HEK293T (cell line): Measurements from ENCODE around the gene ITPRIPL1.

Experiments used
- CTBP1 ChIP-seq: fragments of 450-650 bp; IDR thresholded peaks from 2 replicates; pipeline ENCODE4 v1.6.1; 2016; ENCODE audit warnings: borderline replicate concordance
- FOXA1 ChIP-seq: fragments of 450-650 bp; IDR thresholded peaks from 2 replicates; pipeline ENCODE4 v1.6.1; 2016; ENCODE audit warnings: mild to moderate bottlenecking
- FOXM1 ChIP-seq: fragments of 450-650 bp; IDR thresholded peaks from 2 replicates; pipeline ENCODE4 v1.6.1; 2017; ENCODE audit warnings: mild to moderate bottlenecking, borderline replicate concordance
- HDGF ChIP-seq: fragments of 450-650 bp; IDR thresholded peaks from 2 replicates; pipeline ENCODE4 v1.6.1; 2017; ENCODE audit warnings: antibody characterized with exemption, borderline replicate concordance
- NFRKB ChIP-seq: fragments of 450-650 bp; IDR thresholded peaks from 2 replicates; pipeline ENCODE4 v1.6.1; 2016; ENCODE audit warnings: mild to moderate bottlenecking, moderate library complexity
- SP1 ChIP-seq: fragments of 450-650 bp; IDR thresholded peaks from 2 replicates; pipeline ENCODE4 v1.6.1; 2017
- ZNF384 ChIP-seq: fragments of 450-650 bp; IDR thresholded peaks from 2 replicates; pipeline ENCODE4 v1.6.1; 2016

DNA sequence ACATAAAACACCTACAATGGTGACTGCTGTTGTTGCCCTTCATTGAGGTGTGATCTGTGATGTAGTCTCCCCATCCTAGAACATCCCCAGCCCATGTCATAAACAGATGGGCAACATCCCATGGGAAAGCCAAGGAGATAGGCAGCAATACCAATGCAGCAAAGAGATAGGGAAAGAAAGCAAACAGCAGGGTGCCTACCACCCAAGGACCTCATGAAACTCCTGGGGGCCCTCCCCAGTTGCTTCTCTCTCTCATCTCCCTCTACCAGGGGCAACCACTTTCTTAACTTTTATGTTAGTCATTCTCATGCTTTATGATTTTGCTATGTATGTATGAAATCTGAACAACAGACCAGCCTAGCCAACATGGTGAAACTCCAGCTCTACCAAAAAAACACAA lies 8.1 kb upstream of the ITPRIPL1 start:
- TF ChIP-seq SP1 (no peak), CTBP1 (no peak), FOXA1 (no peak), HDGF (no peak), ZNF384 (no peak), FOXM1 (no peak), NFRKB (no peak)
